HG02678 (cell line): ENCODE data around the gene KCNMA1.
"Not testable (repeated sequence)": the region's sequence is repeated elsewhere in the genome, so short reads cannot be mapped to it uniquely, and the experiment has no call there.

Source experiments
- ATAC-seq: cut with Tn5 transposase; IDR thresholded peaks from one replicate; pipeline ENCODE4 v1.9.1; 2021; ENCODE audit warnings: mild to moderate bottlenecking, moderate library complexity; ENCODE audit not compliant: unreplicated experiment

The KCNMA1 gene

DNA sequence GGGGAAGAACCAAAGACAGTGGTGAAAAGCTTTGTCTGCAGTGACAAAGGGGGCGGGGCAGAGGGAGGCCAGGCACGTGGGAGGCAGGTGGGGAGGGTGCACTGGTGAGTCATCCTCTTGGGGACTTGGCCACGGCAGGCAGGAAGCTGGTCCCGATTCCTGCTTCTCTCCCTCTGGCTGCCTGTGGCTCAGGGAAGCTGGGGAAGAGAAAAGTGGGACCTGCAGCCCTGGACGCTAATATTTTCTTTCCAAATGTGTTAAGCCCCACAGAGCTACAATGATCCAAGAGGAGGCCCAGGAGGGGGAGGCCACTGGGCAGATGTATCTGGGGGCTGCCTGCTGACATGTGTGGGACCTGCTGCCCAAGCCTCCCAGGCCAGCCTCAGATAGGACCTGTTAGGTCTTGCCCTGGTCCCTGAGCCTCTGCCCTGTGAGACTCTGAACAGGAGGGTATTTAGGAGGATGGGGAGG is 231.8 kb downstream of the KCNMA1 start:
- ATAC-seq, result no peak

DNA sequence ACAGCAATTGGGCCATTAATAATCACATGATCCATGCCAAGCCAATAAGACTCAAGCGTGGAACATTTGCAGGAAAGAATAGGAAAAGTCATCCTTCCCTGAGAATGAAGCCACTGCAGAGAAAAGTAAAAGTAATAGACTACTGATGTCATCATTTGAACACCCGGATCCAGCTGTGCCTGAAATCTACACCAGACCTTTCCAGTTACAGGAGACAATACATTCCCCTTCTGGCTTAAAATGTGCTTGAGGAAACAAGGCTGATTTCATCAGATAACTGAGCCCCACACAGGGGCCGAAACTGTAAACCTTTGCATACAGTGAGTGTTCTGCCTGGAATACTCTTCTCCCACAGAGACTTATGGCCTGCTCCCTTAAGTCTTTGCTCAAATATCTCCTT is 232.8 kb downstream of the KCNMA1 start:
- ATAC-seq, result no peak

DNA sequence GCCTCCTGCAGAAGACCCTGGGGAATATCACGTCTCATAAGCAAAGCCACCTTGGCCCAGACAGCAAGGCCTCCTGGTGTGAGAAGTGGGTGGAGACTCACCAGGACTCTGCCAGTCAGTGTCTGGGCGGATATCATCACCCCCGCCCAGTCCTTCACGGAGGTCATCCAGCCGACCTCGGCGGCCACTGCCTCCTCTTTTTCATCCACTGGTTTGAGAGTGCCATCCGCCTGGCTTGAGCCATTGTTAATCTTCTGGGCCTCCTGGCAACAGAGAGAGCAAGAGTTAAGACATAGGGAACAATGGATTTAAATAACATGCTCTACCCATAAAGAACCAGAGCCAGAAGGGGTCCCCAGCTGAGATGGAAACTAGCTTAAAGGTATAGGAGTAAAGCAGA is 233.8 kb downstream of the KCNMA1 start:
- ATAC-seq, result no peak

DNA sequence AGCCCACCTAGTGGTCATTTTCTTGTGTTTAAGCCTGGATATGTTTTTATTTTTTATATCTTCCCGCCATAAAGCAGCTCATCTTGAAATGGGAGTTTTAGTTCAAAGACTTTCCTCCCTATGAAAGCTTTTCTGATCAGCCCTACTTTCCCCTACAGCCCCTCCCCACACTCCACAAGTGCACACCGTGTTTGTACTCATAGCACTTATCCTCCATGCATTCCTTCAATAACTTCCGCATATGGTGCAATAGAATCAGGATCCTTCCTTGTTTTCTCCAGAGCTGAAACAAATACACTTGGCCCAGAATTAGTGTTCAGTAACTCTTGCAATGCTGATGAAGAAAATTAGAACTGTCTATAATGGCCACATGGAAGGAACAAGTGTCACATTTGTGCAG is 235.9 kb downstream of the KCNMA1 start:
- ATAC-seq, result no peak

DNA sequence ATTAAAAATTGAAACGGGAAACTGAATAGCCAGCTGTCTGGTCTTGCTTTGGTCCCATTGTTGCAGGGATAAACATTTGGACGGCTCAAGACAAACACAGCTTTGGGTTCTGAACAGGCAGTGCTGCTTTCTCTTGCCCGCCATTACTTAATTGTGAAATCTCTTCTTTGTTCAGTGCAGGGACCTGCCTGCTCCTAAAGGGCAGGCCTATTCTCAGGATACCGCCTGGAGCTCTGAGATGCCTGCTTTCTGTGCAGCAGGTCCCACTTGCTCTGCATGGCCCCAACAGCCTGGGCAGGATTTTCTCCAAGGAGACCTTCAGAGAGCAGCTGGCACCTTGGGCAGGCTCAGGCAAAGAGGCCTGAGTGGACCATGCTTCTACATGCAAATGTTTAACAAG is 237.6 kb downstream of the KCNMA1 start:
- ATAC-seq, result no peak

DNA sequence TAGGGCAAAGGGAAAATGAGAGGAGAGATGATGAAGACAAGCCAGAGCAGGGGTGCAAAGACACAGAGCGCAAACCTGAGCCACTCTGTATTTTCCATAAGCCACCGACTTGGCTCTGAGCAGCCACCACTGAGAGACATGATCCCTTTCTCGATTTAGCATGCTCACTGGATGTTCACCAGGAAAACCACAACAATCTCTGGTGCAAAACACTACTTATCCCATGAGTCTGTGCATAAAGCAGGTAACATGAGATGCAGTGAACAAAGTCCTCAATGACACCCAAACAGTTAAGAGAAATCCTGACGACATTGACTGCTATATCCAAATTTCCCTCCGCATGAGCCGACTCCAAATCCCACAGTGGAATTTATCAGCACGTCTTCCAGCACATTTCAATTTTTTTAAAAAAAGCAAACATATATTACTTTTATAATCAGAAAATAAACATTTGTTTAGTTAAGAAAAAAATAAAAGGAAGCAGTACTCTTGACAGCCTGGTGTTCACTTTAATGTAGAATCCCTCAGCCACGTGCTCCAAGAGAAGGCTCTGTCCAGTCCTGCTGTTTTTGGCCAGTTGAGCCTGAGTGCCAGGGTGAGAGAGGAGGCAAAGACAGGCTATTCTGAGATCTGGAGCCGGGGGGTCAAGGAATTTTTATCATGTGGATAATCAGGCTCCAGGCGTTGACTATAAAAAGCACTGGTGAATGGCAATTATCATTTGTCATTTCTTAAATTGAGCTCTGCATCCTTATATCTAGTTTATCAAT is 238.4 kb downstream of the KCNMA1 start:
- ATAC-seq, result no peak

DNA sequence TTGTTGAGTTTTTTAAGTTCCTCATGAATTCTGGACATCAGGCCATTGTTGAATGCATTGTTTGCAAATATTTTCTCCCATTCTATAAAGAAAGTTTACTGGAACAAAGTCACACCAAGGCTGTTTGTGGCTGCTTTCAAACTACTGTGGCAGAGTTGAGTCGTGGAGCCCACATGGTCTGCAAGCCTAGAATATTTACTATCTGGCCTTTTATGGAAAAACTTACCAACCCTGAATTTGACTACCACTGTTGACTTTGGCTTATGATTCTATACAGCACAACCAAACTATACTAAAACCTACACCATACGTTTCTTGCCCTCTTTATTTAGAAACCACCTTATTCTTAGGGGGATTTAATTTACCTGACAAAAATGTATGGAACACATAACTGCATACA is 239.1 kb downstream of the KCNMA1 start:
- ATAC-seq, result no peak

DNA sequence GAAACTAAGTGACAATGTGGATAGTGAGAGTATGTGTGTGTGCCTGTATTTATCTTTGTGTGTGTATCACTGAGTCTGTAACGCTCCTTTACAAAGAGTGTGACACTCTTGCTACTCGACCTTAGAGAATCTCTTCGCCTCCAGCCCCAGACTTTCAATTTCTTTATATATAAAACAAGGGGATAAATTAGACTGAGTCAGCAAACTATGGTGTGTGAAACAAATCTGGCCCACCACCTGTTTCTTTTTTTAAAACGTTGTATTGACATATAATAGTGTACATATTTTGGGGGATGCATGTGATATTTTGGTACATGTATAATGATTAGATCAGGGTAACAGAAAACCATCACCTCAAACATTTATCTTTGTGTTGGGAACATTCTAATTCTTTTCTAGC is 240.5 kb downstream of the KCNMA1 start:
- no peak for ATAC-seq

DNA sequence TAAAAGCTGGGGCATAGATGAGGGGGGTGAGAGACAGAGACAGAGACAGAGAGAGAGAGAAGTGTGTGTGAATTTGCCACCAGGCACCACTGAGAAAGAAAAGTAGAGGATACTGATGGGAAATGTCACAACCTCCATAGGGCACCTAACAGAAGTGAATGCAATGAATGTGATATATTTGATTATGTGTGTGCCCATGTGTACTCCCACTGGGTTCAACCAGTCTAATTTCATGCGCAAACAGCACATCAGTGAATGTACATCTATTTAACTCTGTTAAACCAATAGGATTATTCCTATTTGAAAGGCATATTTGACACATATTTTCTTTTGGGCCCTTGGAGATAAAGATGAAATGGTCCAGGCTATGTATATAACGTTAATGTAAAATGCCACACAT is 241.3 kb downstream of the KCNMA1 start:
- ATAC-seq, result no peak

DNA sequence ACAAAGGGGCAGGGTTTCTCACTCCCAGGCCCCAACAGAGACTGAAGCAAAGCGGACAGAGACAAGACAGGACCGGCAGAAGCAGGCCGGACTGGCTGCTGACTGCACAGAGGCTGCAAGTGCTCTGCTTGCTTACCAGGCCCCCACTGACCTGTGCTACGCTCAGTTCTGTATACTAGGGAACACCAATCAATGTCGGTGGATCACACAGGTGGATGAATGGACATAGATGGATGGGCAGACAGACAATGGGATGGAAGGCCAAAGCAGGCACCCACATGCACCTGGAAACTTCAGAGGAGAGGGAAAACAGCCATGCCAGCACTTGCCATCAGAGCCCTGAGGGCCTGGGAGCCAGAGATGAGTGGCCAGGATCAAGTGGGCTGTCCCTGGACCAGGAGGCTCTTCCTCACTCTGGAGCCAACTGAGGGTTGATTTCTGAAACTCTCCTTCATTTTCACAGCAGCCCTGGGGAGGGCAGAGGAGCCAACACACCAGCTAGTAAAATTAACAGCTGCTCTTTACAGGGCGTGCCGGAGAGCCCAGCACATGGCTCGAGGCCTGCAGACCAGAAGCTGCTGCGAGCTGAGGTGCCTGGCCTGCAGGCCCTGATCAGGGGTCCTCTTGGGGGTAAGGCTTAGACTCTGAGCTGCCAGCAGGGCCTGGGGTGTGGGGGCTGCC is 243.6 kb downstream of the KCNMA1 start:
- ATAC-seq, result no peak

DNA sequence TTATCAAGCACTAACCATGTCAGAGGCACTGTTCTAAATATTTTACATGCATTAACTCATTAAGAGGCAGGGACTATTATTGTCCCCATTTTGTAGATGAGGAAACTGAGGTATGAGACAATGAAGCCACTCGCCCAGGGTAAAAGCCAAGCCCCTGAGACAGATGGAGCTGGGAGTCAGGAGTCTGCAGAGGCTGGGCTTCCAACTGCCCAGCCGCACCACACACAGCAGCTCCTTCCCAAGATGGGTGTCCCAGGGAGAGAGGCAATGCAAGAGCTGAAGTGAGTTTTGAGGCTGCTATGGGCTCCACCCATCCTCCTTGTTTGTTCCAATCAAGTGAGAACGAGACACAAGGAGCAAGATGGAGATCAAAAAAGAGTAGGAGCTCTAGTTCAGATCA is 244.2 kb downstream of the KCNMA1 start:
- no peak for ATAC-seq

DNA sequence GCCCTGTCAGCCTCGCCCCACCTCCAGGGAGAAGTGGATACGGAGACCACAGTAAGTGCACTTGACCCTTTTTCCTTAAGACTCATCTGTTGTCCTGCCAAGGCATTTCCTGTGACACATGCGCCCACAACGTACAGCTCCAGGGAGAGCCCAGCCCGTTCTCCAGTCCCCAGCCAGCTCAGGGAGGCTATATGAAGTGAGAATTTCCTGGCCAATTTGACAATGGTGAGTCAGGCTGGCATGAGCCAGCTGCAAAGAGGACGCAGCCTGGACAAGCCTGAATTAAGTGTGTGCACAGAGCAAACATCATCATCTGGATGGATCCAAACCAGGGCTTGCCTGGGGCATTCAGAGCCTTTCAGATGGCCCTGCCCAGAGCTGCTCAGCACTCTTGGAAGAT is 244.8 kb downstream of the KCNMA1 start:
- no peak for ATAC-seq

DNA sequence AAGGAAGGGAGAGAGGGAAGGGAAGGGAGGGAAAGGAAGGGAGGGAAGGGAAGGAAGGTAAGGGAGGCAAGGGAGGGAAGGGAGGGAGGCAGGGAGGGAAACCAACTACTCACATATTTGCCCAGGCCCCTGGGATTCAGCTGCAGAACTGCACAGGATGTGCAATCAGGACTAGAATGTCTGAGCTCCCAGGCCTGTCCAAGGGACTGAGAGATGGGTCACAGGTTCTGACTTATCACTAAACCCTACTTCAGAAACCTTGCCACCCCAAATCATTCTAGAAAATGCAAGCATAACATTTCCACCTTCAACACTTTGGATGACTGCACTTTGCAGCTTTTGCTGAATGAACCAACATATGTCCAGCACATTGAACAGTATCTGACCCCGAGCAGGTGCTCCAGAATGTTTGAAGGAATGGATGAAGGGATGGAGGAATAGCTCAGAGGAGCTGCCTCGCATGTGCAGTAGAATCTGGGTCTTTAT is 245.3 kb downstream of the KCNMA1 start:
- ATAC-seq, result no peak

DNA sequence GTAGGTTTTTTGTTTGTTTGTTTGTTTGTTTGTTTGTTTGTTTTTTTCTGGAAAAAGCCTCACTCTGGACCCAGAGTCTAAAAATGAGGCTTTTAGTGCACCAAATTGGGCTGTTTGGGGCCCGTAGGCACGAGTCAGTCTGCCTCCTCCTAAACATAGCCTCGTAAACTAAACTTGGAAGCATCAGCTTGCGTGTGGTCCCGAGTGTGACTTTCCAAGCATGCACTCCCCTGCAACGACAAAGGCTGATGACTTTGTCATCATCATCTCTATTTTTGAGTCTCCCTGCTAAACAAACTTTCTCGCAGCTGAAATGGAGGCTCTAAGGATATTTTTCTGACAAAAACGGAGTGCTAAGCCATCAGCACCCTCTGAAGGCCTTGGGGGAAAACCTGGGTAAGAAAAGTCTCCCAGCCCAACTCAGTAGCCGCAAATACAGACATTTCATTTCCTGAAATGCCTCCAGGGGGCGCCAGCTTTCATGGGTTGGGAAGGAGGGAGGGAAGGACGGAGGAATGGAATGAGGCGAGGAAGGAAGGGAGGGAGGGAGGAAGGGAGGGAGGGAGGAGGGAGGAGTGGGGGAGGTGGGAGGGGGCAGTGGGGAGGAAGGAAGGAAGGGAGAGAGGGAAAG is 245.9 kb downstream of the KCNMA1 start:
- ATAC-seq, result no peak

DNA sequence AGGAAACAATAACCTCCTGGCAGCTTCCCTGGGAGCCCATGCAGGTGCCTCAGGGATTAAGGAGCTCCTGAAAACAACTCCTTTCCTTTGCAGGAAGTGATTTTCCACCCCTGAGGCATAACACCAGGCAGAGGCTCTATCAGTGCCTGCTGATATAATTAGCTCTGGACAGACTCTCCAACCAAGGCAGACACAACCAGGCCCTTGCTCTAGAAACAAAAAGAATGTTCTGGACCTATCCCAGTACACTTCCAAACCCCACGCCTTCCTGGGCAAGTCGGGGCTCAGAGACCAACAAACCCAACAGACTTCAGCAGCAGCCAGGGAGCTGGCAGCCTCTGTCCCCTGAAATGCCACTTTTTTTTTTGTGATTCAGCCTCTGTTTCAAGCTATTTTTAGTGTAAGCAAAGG is 247.1 kb downstream of the KCNMA1 start:
- ATAC-seq, result no peak

DNA sequence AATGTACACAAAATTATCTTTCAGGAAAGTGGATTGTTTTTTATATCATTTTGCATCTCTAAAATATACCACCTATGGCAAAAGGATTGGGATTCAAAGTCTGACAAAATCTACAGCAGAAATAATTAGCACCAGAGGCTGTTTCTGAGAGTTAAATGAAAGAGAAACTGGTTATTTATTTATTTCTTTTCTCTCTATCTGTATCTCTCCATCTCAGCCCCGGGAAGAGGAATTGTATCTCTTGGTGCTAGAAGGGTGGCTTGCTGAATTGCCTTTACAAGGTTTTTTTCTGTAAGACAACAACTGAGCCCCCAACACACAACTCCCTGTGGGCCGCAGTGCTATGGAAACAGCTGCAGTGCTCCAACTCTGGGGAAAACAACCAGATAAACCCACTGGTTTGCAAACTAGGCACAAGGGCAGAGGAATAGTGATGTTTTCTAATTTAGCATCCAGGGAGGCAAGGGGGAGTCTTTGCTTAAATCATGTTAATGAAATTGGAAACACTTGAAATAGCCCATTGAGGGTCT is 249.0 kb downstream of the KCNMA1 start:
- no peak for ATAC-seq

DNA sequence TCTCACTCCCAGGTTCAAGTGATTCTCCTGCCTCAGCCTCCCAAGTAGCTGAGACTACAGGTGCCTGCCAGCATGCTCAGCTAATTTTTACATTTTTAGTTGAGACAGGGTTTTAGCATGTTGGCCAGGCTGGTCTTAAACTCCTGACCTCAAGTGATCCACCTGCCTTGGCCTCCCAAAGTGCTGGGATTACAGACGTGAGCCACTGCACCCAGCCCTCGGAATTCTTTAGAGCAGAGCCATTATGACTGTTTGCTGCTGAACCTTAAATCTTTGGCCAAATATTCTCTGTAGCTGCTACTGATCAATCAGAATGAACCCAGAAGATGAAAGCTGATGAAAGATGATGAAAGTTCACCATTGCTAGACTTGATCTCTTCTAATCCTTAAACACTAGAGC is 249.9 kb downstream of the KCNMA1 start:
- ATAC-seq, result not testable (repeated sequence)

DNA sequence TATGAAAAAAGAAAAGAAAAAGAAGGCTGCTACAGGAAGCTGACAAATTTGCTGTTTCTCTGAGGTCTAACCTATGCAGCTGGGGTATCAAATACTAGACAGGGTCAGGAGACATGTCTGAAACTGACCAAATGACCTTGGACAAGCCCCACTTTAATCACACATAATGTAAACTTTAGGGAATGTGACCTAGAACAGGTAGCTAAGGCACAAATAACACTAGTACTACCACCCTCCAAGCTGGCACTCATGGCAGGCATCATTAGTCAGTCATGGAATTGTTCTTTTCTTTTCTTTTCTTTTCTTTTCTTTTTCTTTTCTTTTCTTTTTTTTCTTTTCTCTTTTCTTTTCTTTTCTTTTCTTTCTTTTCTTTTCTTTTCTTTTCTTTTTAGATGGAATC is 250.4 kb downstream of the KCNMA1 start:
- no peak for ATAC-seq

DNA sequence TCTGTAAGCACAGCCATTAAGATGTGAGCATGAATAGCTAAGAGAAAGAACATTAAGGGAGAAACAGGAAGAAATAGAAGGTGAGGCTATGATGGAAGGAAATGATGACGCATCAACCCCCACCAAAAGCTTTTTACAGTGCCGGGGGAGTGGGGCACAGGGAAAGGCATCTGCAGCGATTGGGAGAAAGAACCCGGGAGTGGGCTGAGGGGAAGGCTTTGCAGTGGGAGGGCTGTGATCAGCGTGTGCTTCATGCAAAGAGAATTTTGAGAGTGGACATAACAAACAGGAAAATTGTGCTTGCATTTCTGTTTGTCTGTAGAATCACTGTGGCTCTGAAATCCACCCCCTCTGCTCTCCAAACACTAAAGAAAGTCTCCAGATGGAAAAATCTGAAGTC is 250.8 kb downstream of the KCNMA1 start:
- no peak for ATAC-seq

DNA sequence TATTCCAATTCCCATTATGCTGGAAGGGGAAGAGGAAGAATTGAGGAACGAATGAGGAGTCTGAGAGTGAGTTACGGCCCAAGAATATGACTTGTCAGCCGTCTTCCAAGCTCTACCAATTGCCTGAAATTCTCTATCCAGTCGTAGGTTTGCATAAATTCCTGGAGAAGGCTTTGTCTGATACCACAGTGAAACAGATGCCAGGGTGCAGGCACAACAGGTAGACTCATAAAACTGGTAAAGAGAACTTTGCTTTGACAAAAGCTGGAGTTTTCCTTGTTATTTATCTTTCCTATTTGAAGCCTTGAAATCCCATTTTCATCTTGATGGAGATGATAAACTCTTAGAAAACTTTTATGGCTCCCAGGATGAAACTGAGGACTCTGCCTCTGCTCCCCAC is 251.2 kb downstream of the KCNMA1 start:
- no peak for ATAC-seq

DNA sequence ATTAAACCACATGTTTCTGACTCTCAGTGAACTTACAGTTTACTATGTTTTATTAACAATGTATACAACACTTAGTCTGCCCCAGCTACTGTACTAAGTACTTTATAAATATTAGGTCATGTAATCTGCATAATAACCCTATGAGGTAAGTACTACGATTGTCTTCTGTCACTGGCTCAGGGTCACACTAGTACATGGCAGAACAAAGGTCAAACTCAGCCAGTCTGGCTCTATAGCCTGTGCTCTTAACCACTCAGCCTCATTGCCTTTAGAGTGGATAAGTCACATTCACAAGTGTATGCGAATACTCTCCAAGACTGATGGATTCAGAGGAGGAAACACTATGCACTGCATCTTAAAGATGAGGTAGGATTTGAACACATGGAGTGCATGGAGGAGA is 252.3 kb downstream of the KCNMA1 start:
- no peak for ATAC-seq
